ENCODE data around the gene CHD9NB.

CHD9NB gene

DNA sequence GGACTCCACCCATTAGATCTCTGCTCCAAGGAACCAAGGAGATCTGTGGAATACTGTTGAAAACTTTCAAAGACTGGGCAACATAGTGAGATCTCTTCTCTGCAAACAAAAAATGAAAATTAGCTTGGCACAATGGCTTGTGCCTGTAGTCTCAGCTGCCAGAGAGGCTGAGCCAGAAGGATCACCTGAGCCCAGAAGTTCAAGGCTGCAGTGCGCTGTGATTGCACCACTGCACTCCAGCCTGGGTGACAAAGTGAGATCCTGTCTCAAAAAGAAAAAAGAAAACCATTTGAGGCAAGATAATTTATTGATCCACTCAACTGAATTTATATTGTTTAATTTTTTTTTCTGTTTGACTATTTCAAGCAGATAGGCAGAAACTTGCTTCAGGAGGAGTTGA, 54.8 kb downstream of the CHD9NB start:
- H3K9ac ChIP-seq (ENCODE audit: low read length), result no peak overlapping the region
- no peaks in the 10 kb centered on the region for H3K36me3 ChIP-seq (ENCODE audit: control insufficient read depth in 1 of 2, insufficient read depth in 2 of 2, low read length in 2 of 2)
- H3K4me2 ChIP-seq (ENCODE audit: low read length), result no peak overlapping the region
- no peak overlapping the region for H3K14ac ChIP-seq (ENCODE audit: low read length)
- H2BK12ac ChIP-seq (ENCODE audit: low read length), result no peak overlapping the region
- no peak overlapping the region for H4K8ac ChIP-seq (ENCODE audit: low read depth, low read length)
- H2AK5ac ChIP-seq (ENCODE audit: low read length), result no peak overlapping the region
- H3K79me1 ChIP-seq (ENCODE audit: low read length), result no peaks in the 10 kb centered on the region
- no CpG with 5 or more reads among the region's 1 CpG for WGBS (ENCODE audit: extremely low coverage, insufficient coverage, insufficient read length)
- H3K9me3 ChIP-seq (ENCODE audit: insufficient read depth, low read depth, low read length), result no peaks in the 10 kb centered on the region
- no peak overlapping the region for H3K18ac ChIP-seq (ENCODE audit: low read length)
- H3K27ac ChIP-seq (ENCODE audit: low read depth, low read length), result no peak overlapping the region
- H2BK5ac ChIP-seq (ENCODE audit: low read depth, low read length, poor library complexity), result no peak overlapping the region
- DNase-seq, result no peak
- no peak overlapping the region for H4K12ac ChIP-seq (ENCODE audit: low read depth, low read length)
- no peaks in the 10 kb centered on the region for H3K4me1 ChIP-seq (ENCODE audit: control insufficient read depth in 1 of 2, insufficient read depth in 2 of 2, low read length in 2 of 2)
- no peaks in the 10 kb centered on the region for H3K79me2 ChIP-seq (ENCODE audit: control insufficient read depth, insufficient read depth, low read length, poor library complexity)
- no peak overlapping the region for H2AFZ ChIP-seq (ENCODE audit: insufficient read depth, low read length, poor library complexity)
- no peak overlapping the region for H3K23ac ChIP-seq (ENCODE audit: low read length)
- no peak overlapping the region for H4K91ac ChIP-seq (ENCODE audit: low read depth, low read length)
- no peak overlapping the region for H3K4me3 ChIP-seq (ENCODE audit: low read depth, low read length)
- H2BK120ac ChIP-seq (ENCODE audit: insufficient read depth, low read length, poor library complexity), result no peak overlapping the region
- no peak overlapping the region for H3K4ac ChIP-seq (ENCODE audit: low read depth, low read length)
- H3K27me3 ChIP-seq (ENCODE audit: insufficient read depth, low read length), result no peaks in the 10 kb centered on the region

GRCh38 chr16:52994942-52995341, 57.8 kb downstream of the CHD9NB start:
- no peaks in the 10 kb centered on the region for H3K4me1 ChIP-seq (ENCODE audit: control insufficient read depth in 1 of 2, insufficient read depth in 2 of 2, low read length in 2 of 2)
- H3K27me3 ChIP-seq (ENCODE audit: insufficient read depth, low read length), result no peaks in the 10 kb centered on the region
- no peak overlapping the region for H3K27ac ChIP-seq (ENCODE audit: low read depth, low read length)
- H2AK5ac ChIP-seq (ENCODE audit: low read length), result no peak overlapping the region
- H3K9ac ChIP-seq (ENCODE audit: low read length), result no peak overlapping the region
- H4K8ac ChIP-seq (ENCODE audit: low read depth, low read length), result no peak overlapping the region
- DNase-seq, result no peak
- no peak overlapping the region for H2BK120ac ChIP-seq (ENCODE audit: insufficient read depth, low read length, poor library complexity)
- no CpG with 5 or more reads among the region's 5 CpGs for WGBS (ENCODE audit: extremely low coverage, insufficient coverage, insufficient read length)
- no peaks in the 10 kb centered on the region for H3K36me3 ChIP-seq (ENCODE audit: control insufficient read depth in 1 of 2, insufficient read depth in 2 of 2, low read length in 2 of 2)
- H3K23ac ChIP-seq (ENCODE audit: low read length), result no peak overlapping the region
- no peak overlapping the region for H3K4me2 ChIP-seq (ENCODE audit: low read length)
- H2AFZ ChIP-seq (ENCODE audit: insufficient read depth, low read length, poor library complexity), result no peak overlapping the region
- H3K79me2 ChIP-seq (ENCODE audit: control insufficient read depth, insufficient read depth, low read length, poor library complexity), result no peaks in the 10 kb centered on the region
- H3K4ac ChIP-seq (ENCODE audit: low read depth, low read length), result no peak overlapping the region
- no peak overlapping the region for H2BK12ac ChIP-seq (ENCODE audit: low read length)
- H4K12ac ChIP-seq (ENCODE audit: low read depth, low read length), result no peak overlapping the region
- no peaks in the 10 kb centered on the region for H3K79me1 ChIP-seq (ENCODE audit: low read length)
- no peak overlapping the region for H3K14ac ChIP-seq (ENCODE audit: low read length)
- no peak overlapping the region for H3K4me3 ChIP-seq (ENCODE audit: low read depth, low read length)
- no peak overlapping the region for H2BK5ac ChIP-seq (ENCODE audit: low read depth, low read length, poor library complexity)
- no peak overlapping the region for H3K18ac ChIP-seq (ENCODE audit: low read length)
- no peaks in the 10 kb centered on the region for H3K9me3 ChIP-seq (ENCODE audit: insufficient read depth, low read depth, low read length)
- H4K91ac ChIP-seq (ENCODE audit: low read depth, low read length), result no peak overlapping the region

- H2BK12ac ChIP-seq (ENCODE audit: low read length), result no peak overlapping the region
- no peak overlapping the region for H4K12ac ChIP-seq (ENCODE audit: low read depth, low read length)
- no CpG with 5 or more reads among the region's 3 CpGs for WGBS (ENCODE audit: extremely low coverage, insufficient coverage, insufficient read length)
- no peaks in the 10 kb centered on the region for H3K36me3 ChIP-seq (ENCODE audit: control insufficient read depth in 1 of 2, insufficient read depth in 2 of 2, low read length in 2 of 2)
- no peaks in the 10 kb centered on the region for H3K4me1 ChIP-seq (ENCODE audit: control insufficient read depth in 1 of 2, insufficient read depth in 2 of 2, low read length in 2 of 2)
- H4K91ac ChIP-seq (ENCODE audit: low read depth, low read length), result no peak overlapping the region
- no peaks in the 10 kb centered on the region for H3K79me1 ChIP-seq (ENCODE audit: low read length)
- no peak for DNase-seq
- H3K27ac ChIP-seq (ENCODE audit: low read depth, low read length), result no peak overlapping the region
- H3K4me3 ChIP-seq (ENCODE audit: low read depth, low read length), result no peak overlapping the region
- no peak overlapping the region for H3K9ac ChIP-seq (ENCODE audit: low read length)
- H4K8ac ChIP-seq (ENCODE audit: low read depth, low read length), result no peak overlapping the region
- H2BK5ac ChIP-seq (ENCODE audit: low read depth, low read length, poor library complexity), result no peak overlapping the region
- no peak overlapping the region for H3K18ac ChIP-seq (ENCODE audit: low read length)
- no peak overlapping the region for H2BK120ac ChIP-seq (ENCODE audit: insufficient read depth, low read length, poor library complexity)
- no peak overlapping the region for H3K4me2 ChIP-seq (ENCODE audit: low read length)
- no peak overlapping the region for H2AK5ac ChIP-seq (ENCODE audit: low read length)
- H2AFZ ChIP-seq (ENCODE audit: insufficient read depth, low read length, poor library complexity), result no peak overlapping the region
- no peak overlapping the region for H3K23ac ChIP-seq (ENCODE audit: low read length)
- H3K27me3 ChIP-seq (ENCODE audit: insufficient read depth, low read length), result no peaks in the 10 kb centered on the region
- no peaks in the 10 kb centered on the region for H3K79me2 ChIP-seq (ENCODE audit: control insufficient read depth, insufficient read depth, low read length, poor library complexity)
- no peak overlapping the region for H3K14ac ChIP-seq (ENCODE audit: low read length)
- no peaks in the 10 kb centered on the region for H3K9me3 ChIP-seq (ENCODE audit: insufficient read depth, low read depth, low read length)
- H3K4ac ChIP-seq (ENCODE audit: low read depth, low read length), result no peak overlapping the region
Observed at GRCh38 chr16:52993179-52993578, 59.5 kb downstream of the CHD9NB start.

DNA sequence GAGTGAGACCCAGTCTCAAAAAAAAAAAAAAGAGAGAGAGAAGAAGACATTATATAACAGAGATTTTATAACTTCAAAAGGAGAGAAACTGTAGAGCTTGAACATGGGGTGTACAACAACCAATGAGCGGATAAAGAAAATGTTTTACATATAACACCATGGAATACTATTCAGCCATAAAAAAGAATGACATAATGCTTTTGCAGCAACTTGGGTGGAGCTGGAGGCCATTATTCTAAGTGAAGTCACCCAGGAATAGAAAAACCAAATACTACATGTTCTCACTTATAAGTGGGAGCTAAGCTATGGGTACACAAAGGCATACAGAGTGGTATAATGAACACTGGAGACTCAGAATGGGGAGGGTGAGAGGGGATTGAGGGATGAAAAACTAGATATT, 61.1 kb downstream of the CHD9NB start:
- Histone ChIP-seq H3K79me1 (ENCODE audit: low read length) (no peaks in the 10 kb centered on the region), H3K4me1 (ENCODE audit: control insufficient read depth in 1 of 2, insufficient read depth in 2 of 2, low read length in 2 of 2) (no peaks in the 10 kb centered on the region), H3K36me3 (ENCODE audit: control insufficient read depth in 1 of 2, insufficient read depth in 2 of 2, low read length in 2 of 2) (no peaks in the 10 kb centered on the region), H3K27me3 (ENCODE audit: insufficient read depth, low read length) (no peaks in the 10 kb centered on the region), H4K8ac (ENCODE audit: low read depth, low read length) (no peak overlapping the region), H2BK120ac (ENCODE audit: insufficient read depth, low read length, poor library complexity) (no peak overlapping the region), H4K12ac (ENCODE audit: low read depth, low read length) (no peak overlapping the region), H3K18ac (ENCODE audit: low read length) (no peak overlapping the region), H3K4me3 (ENCODE audit: low read depth, low read length) (no peak overlapping the region), H3K4ac (ENCODE audit: low read depth, low read length) (no peak overlapping the region), H2AFZ (ENCODE audit: insufficient read depth, low read length, poor library complexity) (no peak overlapping the region), H3K23ac (ENCODE audit: low read length) (no peak overlapping the region), H3K79me2 (ENCODE audit: control insufficient read depth, insufficient read depth, low read length, poor library complexity) (no peaks in the 10 kb centered on the region), H4K91ac (ENCODE audit: low read depth, low read length) (no peak overlapping the region), H2BK12ac (ENCODE audit: low read length) (no peak overlapping the region), H2BK5ac (ENCODE audit: low read depth, low read length, poor library complexity) (no peak overlapping the region), H3K14ac (ENCODE audit: low read length) (no peak overlapping the region), H3K9ac (ENCODE audit: low read length) (no peak overlapping the region), H2AK5ac (ENCODE audit: low read length) (no peak overlapping the region), H3K27ac (ENCODE audit: low read depth, low read length) (no peak overlapping the region), H3K9me3 (ENCODE audit: insufficient read depth, low read depth, low read length) (no peaks in the 10 kb centered on the region), H3K4me2 (ENCODE audit: low read length) (no peak overlapping the region)
- no CpG with 5 or more reads among the region's 1 CpG for WGBS (ENCODE audit: extremely low coverage, insufficient coverage, insufficient read length)
- no peak for DNase-seq
